ENCODE measurements around the gene TMEM178B. TPM values are rescaled to one million over a fixed set of nuclear protein-coding genes. Genes with fewer than 3 reads are reported as not detected.

Gene TMEM178B
- total RNA-seq, 1 donor = 0.09 TPM

DNA sequence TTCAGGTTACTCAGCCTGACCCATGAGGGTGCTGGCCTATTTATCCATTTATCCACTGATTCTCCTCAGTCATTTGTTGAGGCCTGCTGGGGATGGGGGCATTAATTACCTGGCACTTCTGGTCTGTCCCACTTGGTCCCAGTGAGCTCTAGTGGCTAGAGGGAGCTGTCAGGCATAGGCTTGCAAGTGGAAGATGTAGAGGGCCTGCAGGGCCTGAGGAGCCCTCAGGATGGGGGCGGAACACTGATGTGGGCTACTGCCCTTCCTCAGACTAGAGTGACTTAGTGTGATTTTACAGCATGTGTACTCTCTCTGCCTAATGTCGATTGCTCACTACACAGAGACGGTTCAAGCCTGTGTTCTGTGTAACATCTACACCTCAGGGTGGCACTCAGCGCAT, 45.3 kb downstream of the TMEM178B start:
- TF ChIP-seq, protein P1, sequence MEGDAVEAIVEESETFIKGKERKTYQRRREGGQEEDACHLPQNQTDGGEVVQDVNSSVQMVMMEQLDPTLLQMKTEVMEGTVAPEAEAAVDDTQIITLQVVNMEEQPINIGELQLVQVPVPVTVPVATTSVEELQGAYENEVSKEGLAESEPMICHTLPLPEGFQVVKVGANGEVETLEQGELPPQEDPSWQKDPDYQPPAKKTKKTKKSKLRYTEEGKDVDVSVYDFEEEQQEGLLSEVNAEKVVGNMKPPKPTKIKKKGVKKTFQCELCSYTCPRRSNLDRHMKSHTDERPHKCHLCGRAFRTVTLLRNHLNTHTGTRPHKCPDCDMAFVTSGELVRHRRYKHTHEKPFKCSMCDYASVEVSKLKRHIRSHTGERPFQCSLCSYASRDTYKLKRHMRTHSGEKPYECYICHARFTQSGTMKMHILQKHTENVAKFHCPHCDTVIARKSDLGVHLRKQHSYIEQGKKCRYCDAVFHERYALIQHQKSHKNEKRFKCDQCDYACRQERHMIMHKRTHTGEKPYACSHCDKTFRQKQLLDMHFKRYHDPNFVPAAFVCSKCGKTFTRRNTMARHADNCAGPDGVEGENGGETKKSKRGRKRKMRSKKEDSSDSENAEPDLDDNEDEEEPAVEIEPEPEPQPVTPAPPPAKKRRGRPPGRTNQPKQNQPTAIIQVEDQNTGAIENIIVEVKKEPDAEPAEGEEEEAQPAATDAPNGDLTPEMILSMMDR (IDR thresholded peaks at IDR 0.05; ENCODE audit: insufficient read depth, low read length) = no peak

DNA sequence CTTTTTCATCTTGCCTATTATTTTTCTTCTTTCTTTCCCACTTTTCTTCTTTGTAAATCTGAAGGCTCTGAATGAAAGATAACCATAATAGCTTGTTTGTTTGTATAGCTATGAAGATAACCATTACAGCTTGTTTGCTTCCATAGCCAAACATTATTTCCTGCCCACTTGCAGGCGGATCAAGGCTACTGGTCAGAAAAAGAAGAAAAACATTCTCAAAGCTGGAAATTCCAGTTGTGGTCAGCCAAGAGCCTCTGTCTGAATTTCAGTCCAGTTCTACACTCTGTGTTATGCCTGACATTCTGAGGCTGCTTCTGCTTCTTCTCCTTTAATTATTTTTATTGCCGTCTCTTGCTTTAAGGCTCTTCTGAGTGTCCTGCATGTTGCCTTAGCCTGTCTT, 48.9 kb downstream of the TMEM178B start:
- no peak overlapping the region for H3K4me3 ChIP-seq (ENCODE audit: low read depth, low read length)
- DNase-seq (ENCODE audit: low read depth) = no peak
- TF ChIP-seq, protein P1 (IDR thresholded peaks at IDR 0.05; ENCODE audit: insufficient read depth, low read length) = no peak

More for the DNA sequence above, 45.3 kb downstream of the TMEM178B start:
- no peak for DNase-seq (ENCODE audit: low read depth)
- no peak overlapping the region for H3K4me3 ChIP-seq (ENCODE audit: low read depth, low read length)

DNA sequence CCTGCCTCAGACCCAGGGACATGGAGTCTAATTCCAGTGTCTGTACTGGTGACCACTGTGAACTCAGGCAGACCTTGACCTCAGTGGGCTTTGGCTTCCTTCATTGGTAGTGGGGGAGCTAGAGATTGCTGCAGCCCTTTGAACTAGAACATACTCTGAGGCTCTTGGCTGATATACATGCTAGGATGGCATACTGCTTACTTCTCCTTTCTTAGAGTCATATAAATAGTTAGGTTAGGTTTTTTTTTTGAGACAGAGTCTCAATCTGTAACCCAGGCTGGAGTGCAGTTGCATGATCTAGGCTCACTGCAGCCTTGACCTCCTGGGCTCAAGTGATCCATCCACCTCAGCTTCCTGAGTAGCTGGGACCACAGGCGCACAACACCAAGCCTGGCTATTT, 49.7 kb downstream of the TMEM178B start:
- H3K4me3 ChIP-seq (ENCODE audit: low read depth, low read length) = no peak overlapping the region
- no peak for DNase-seq (ENCODE audit: low read depth)
- TF ChIP-seq, protein P1 (IDR thresholded peaks at IDR 0.05; ENCODE audit: insufficient read depth, low read length) = no peak

DNA sequence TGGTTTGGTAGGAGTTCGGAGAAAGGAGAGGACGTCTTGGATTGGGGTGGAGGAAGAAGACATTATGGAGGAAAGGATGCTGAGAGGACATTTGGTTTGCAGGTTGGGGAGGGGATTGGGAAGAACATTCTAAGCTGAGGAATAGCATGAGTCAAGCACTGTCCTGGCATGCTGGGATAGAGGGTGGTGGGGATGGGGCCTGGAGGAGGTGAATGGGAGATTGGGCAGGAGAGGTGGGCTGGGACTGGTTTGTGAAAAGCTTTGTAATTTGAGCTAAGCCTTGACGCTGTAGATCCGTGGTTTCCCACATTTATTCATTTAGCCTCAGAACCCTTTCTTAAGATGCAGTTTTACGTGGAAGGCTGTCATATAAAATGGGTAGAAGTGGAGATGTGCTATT, 52.2 kb downstream of the TMEM178B start:
- TF ChIP-seq, protein P1 (IDR thresholded peaks at IDR 0.05; ENCODE audit: insufficient read depth, low read length) = no peak
- H3K4me3 ChIP-seq (ENCODE audit: low read depth, low read length) = no peak overlapping the region
- no peak for DNase-seq (ENCODE audit: low read depth)

DNA sequence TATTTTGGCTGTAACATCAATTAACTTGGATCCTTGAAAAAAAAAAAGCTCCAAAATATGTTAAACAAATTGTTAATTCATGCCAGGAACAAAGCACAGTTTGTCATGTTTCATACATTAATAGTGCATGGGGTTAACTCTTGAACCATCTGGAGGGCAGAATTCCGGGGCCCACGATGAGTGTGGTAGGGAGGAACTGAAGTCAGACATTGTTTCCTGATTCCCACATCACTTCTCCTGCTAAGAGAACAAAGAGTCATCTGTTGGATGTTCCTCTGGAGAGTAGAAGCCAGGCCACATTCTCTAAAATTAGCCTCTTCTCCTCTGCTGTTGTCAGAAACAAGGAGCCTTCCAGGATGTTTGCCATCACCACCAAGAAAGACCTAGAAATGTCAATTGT, 54.6 kb downstream of the TMEM178B start:
- H3K4me3 ChIP-seq (ENCODE audit: low read depth, low read length) = no peak overlapping the region
- no peak for DNase-seq (ENCODE audit: low read depth)
- TF ChIP-seq, protein P1 (IDR thresholded peaks at IDR 0.05; ENCODE audit: insufficient read depth, low read length) = no peak

DNA sequence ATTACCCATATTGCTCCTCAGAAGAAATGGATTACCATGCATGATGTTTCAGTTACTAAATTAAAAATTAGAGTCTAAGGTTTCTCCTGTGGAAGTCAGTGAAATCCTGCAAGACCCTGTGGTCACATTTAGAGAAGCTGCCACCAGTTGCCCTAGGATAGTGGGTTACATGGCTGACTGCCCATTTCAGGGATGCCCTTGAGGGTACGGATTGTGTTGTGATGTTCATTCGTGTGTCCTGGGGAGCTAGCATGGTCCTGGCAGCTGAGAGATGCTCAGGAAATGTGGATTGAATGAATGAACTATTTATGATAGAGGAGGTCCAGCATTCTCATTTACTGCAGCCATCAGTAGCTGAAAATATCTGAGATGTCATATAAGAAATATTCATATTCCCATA, 55.1 kb downstream of the TMEM178B start:
- TF ChIP-seq, protein P1 (IDR thresholded peaks at IDR 0.05; ENCODE audit: insufficient read depth, low read length) = no peak
- DNase-seq (ENCODE audit: low read depth) = no peak
- H3K4me3 ChIP-seq (ENCODE audit: low read depth, low read length) = no peak overlapping the region

DNA sequence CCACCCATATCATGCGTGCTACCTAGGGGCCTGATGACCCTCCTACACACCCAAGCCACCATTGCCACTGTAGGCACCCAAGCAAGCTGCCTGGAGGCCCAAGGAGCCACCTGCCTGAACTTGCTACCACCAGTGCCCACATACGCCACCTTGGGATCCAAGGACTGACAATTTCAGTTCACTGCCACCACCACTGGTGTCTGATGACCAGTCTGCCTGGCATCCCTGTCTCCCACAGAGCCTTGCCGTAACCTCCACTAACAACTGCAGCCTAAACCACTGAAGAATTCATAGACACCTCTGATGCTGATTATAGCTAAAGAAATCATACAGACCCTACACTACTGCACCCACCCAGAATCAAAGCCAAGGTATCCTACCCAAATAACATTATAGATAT, 58.8 kb downstream of the TMEM178B start:
- no peak overlapping the region for H3K4me3 ChIP-seq (ENCODE audit: low read depth, low read length)
- no peak for DNase-seq (ENCODE audit: low read depth)
- TF ChIP-seq, protein P1 (IDR thresholded peaks at IDR 0.05; ENCODE audit: insufficient read depth, low read length) = no peak

Data from fibroblast of the aortic adventitia (primary cell).